ENCODE results near the gene TMEM204. TPM values are rescaled to one million over a fixed set of nuclear protein-coding genes. Genes with fewer than 3 reads are reported as not detected.

Gene TMEM204
- 100 to 1,000 TPM in 1 of 4 donors, 10 to 100 TPM in 3; 21.4 to 141 (median 41.7) TPM for total RNA-seq

GRCh38 chr16:1533443-1533951, at the start of gene TMEM204:
Gene TMEM204 (plus strand): TSS chr16:1533666. CDS start chr16:1534276, 610 bp downstream.
- ATAC-seq (ENCODE audit: low FRiP score) (peak; percentile 31), DNase-seq (ENCODE audit: low spot score) (no peak)
- no peak for TF ChIP-seq CTCF (IDR thresholded peaks at IDR 0.05)

DNA sequence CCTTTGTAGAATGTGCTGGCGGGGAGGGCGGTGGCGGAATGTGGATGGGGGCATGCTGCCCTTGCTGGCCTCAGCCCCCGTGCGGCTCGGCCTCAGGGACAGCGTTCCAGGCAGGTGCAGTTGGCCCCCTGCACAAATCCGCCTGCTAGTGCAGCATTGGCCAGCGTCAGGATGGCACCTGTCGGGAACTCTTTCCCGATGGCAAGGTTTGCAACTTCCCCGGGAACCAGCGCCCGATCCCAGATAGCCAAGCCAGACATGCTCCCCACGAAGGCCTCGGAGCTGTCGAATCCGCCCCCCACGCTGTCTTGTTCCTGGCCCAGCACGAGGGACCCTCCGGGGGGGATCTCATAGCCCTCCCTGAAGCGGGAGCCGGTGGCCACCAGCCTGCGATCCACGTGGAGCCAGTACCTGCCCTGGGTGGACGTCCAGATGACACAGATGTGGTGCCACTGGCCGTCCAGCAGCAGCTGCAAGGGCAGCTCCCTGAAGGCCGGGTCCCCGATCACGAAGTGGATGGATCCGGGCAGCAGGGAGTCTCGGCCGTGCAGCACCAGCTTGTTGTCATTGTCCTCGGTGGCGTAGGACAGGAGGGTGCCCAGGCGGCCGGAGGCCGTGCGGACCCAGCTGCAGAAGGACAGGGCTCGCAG, 47.5 kb upstream of the TMEM204 start:
- no peak for TF ChIP-seq CTCF (IDR thresholded peaks at IDR 0.05)
- DNase-seq (ENCODE audit: low spot score) (no peak), ATAC-seq (ENCODE audit: low FRiP score) (no peak)

- TF ChIP-seq CTCF (IDR thresholded peaks at IDR 0.05) = no peak
- ATAC-seq (ENCODE audit: low FRiP score) (no peak), DNase-seq (ENCODE audit: low spot score) (no peak)
These were observed 46.7 kb upstream of the TMEM204 start for GRCh38 chr16:1486551-1487390.

GRCh38 chr16:1487395-1488053, 45.9 kb upstream of the TMEM204 start:
- ATAC-seq (ENCODE audit: low FRiP score) = no peak
- DNase-seq (ENCODE audit: low spot score) = no peak
- TF ChIP-seq CTCF (IDR thresholded peaks at IDR 0.05) = no peak

DNA sequence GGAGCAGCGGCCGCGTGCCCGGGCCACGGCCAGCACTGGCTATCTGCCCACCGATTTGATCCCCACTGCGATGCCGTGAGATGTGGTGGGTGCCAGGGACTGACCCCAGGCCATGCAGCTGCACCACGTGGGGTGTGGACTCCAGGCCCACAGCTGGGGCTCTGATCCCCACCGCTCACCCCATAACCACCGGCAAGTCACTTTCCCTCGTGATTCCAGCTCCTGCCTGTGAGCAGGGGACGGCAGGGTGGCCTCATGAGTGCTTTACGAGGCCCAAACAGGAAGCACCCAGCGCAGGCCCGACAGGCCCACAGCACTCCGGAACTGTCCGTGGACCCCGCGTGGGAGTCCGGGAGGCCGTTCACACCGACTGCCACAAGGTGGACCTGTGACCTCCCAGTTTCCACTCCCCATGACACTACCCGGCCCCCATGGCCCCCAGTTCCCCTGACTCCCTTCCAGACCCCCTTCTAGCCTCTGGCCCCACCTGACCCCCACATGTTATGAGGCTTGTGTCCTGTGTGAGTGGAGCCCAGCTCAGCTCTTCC, 45.3 kb upstream of the TMEM204 start:
- DNase-seq (ENCODE audit: low spot score) = no peak
- TF ChIP-seq CTCF (IDR thresholded peaks at IDR 0.05) = no peak
- ATAC-seq (ENCODE audit: low FRiP score) = no peak

GRCh38 chr16:1488619-1489018, 44.8 kb upstream of the TMEM204 start, which contains the start of gene PTX4:
Gene PTX4 (minus strand): TSS chr16:1488944. CDS start chr16:1488909, 35 bp downstream.
- DNase-seq (ENCODE audit: low spot score) (no peak), ATAC-seq (ENCODE audit: low FRiP score) (no peak)
- TF ChIP-seq CTCF (IDR thresholded peaks at IDR 0.05) = no peak
